ENCODE results near the gene ZNHIT1.
A peak's percentile ranks its signal among the peaks of the same experiment; 100 is the strongest.

DNA sequence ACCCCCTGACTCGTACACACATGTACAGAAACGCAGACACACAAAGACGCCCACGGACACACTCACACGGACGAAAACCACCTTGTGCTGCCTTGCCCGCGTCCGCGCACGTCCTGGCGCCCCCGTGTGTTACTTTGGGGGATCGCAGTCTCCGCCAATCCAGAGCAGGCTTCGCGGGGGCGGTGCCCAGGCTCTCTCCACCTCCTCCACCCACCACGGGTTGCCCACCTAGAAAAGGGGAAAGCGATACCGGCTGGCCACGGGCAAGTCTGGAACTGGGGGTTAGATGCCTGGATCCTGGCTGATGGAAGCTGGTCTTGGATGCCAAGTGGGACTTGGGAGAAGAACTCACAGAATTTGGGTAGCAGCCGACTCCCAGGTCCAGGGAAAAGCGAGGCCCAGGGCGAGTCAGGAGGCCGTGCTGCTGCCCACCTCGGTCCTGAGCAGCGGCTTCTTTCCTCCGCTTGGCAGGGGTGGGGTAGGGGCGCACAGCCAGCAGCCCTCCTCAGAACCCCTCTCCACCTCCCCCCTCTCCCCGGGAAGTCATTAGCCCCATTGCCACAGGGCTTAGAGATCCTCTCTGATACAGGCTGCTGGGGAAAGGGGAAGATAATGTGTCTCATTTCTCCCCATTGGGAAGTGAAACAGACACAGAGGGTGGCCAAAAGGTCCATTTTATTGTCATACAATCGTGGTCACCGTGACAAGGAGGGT, 48.0 kb upstream of the ZNHIT1 start:
- TF ChIP-seq CTCF (IDR thresholded peaks at IDR 0.05) (peak; percentile 76 to 88 (median 82)), POLR2A (IDR thresholded peaks at IDR 0.05) (no peak)

All from body of pancreas (tissue), 4 donors.